GM12874 (cell line): Measurements from ENCODE around the gene PTGFRN.

ENCODE experiments used
- TF ChIP-seq, protein P1 (sequence below): IDR thresholded peaks from 2 replicates; pipeline ENCODE4 v1.5.1; 2011; ENCODE audit warnings: low read depth, mild to moderate bottlenecking, control low read depth, low read length, moderate library complexity; ENCODE audit not compliant: insufficient read depth

The PTGFRN gene

DNA sequence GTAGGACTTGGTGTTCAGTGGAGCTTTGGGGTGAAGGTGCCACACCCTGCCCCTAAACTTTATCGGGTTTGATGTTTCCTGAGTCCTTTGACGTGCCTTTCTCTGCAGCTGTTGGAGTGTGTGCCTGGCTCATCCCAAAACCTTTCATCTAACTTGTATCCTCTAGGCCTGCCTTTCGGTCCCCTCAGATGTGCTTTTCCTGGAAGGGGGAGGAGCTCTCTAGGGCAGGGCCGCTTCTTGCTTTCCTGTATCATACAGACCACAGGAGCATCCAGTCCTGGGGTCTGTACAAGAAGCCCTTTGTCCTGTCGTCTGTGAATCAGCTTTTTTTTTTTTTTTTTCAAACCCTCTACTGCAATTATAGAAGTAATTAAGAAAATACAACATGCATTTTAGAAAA lies 35.7 kb downstream of the PTGFRN start:
- TF ChIP-seq, protein P1, sequence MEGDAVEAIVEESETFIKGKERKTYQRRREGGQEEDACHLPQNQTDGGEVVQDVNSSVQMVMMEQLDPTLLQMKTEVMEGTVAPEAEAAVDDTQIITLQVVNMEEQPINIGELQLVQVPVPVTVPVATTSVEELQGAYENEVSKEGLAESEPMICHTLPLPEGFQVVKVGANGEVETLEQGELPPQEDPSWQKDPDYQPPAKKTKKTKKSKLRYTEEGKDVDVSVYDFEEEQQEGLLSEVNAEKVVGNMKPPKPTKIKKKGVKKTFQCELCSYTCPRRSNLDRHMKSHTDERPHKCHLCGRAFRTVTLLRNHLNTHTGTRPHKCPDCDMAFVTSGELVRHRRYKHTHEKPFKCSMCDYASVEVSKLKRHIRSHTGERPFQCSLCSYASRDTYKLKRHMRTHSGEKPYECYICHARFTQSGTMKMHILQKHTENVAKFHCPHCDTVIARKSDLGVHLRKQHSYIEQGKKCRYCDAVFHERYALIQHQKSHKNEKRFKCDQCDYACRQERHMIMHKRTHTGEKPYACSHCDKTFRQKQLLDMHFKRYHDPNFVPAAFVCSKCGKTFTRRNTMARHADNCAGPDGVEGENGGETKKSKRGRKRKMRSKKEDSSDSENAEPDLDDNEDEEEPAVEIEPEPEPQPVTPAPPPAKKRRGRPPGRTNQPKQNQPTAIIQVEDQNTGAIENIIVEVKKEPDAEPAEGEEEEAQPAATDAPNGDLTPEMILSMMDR: no peak

DNA sequence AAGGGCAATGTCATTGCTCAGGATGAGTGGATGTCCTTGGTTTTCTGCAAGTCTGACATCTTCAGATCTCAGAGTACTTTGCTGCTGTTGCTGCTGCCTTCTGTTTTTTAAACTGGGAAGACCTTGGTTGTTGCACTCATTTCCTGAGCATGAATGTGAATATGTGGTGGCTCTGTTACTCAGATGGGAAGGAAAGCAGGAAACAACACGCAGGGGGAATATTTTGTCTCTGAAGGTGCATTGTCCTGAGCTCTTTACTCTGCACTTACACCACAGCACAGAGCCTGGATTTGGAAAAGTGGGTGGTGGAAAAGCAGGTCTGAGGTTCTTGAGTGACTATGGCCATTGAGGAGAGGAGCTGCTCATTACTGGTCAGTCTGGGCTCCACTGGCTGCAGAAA lies 36.3 kb downstream of the PTGFRN start:
- TF ChIP-seq, protein P1: no peak

DNA sequence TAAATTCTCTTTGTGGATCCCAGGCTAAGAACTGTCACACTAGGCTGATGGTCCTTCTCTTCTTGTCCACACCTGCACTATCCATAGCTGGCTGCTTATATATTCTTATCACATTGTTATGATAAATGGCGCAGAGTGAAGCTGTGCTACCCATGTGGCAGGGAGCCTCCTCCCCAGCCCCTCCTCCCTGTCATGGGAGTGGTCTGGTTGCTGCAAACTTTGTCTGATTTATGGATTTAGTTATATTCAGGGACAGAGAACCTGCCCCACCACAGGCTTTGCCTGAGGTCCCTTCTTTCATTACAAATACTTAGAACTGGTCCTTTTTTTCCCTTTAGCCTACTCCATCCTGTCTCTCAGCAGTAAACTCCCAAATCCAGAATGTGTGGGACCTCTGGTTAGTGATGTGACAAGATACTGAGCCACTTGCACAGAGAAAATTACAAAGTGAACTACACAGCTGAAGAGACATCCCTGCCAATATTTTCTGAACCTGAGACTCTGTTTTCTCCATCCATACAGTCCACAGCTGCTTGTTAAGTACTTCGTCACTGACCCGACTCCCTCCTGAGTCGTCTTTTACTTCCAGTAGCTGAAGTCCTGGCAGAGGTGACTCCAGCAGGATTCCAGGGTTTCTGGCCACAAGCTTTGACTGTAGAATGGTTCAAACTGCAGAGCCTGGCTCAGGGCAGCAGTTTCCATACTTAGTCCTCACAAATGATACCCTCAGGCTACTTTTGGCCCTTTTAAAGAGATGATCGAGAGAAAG lies 37.6 kb downstream of the PTGFRN start:
- TF ChIP-seq, protein P1: no peak

DNA sequence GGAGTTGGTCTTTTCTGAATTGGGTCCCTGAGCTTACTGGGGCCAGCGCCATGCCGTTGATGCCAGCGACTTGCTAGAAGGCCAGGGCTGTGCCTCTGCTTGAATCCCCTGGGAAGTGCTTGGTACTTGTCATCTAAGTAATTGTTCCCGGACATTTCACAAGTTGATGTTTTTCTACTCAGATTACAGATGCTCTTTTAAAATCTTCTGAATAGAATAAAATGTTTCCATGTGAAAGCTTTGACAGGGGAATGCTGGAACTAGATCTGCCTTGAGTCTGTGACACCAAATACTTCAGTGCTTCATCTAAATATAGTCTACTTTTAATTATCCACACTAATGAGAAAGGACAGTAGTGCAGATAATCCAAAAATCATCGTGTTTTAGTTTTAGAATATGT lies 38.3 kb downstream of the PTGFRN start:
- TF ChIP-seq, protein P1: no peak

DNA sequence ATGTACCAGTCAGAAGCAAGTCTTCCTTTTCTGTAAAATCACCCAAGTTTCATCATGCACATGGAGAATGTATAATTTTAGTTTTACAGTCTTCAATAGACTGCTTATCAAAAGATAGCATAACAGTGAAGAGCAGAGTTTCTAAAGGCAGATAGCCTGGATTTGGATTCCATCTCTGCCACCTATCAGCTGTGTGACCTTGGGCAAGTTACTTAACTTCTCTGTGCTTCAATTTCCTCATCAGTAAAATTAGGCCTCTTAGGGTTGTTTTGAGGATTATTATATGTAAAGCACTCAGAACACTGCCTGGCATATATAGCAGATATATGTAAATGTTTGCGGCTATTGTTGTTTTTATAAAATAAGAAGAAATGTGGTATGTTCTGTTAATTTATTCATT lies 38.9 kb downstream of the PTGFRN start:
- TF ChIP-seq, protein P1: no peak

DNA sequence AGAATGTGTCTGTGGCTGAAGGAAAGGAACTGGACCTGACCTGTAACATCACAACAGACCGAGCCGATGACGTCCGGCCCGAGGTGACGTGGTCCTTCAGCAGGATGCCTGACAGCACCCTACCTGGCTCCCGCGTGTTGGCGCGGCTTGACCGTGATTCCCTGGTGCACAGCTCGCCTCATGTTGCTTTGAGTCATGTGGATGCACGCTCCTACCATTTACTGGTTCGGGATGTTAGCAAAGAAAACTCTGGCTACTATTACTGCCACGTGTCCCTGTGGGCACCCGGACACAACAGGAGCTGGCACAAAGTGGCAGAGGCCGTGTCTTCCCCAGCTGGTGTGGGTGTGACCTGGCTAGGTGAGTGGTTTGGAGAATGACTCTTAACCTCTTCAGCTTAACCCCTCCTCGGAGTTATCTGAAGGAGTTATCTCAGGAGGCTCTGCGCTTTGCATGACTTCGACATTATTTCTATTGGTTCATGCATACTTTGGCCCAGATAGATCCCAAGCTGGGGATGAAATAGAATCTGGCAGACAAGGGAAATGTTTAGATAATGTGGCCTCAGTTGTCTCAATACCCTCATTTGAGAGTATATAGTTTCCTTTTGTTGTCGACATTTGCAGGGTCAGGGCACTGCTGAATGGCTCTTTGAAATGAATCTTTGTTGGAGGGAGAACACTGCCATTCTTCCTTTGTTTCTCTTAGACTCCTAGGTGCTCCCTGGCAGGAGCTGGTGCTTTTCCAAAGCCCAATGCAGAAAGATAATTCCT lies 39.7 kb downstream of the PTGFRN start:
- TF ChIP-seq, protein P1: no peak

DNA sequence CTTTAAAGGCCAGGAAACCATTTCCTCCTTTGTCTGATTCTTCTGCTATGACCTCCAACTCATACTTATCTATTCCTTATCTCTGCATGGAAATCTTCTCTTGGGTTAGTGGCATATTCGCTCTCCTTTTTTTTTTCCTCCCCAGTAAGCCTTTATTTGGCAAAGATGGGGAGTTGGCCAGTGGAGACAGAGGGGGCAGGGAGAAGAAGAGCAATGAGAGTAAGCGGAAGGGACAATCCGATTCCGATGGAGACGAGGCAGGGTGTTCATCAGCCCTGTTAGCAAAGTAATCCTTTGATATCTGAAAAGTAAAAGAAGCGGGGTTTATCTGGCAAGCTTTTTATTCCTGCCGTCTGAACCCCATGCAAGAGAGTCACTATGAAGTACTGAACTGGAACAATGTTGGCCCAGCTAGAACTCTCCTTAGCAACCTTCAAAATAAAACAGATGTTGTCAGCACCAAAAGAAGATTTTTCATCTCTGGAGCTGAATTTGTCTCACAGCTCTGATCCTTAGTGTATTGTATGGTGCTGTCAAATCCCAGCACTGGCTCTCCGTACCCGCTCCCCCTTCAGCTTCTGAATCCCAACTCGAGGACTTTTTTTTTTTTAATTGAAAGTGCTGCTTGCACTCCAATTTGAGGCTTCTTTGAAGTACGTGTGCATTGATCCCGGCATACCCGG lies 40.9 kb downstream of the PTGFRN start:
- TF ChIP-seq, protein P1: no peak
